ENCODE data around the gene CRYAB.

The CRYAB gene

GRCh38 chr11:111939836-111940604 lies 28.4 kb upstream of the CRYAB start:
- Histone ChIP-seq H3K4me3 (ENCODE audit: insufficient read length, low read depth) (no peak overlapping the region), H3K36me3 (ENCODE audit: insufficient read depth, insufficient read length, low read length) (no peaks in the 10 kb centered on the region), H3K4me1 (ENCODE audit: insufficient read depth, insufficient read length) (peaks cover 3% of the 10 kb centered on the region), H3K9ac (ENCODE audit: insufficient read length, low read depth) (no peak overlapping the region), H3K27me3 (ENCODE audit: insufficient read depth, insufficient read length) (no peaks in the 10 kb centered on the region), H3K9me3 (ENCODE audit: insufficient read depth, low read length) (no peaks in the 10 kb centered on the region)
- no peak for DNase-seq (ENCODE audit: low read depth, low spot score)
- TF ChIP-seq ZNF274 (IDR thresholded peaks at IDR 0.05; ENCODE audit: low read depth, low read length) (no peak), YY1 (IDR thresholded peaks at IDR 0.05; ENCODE audit: insufficient read depth, insufficient read length) (no peak), SUZ12 (IDR thresholded peaks at IDR 0.05; ENCODE audit: extremely low read depth, insufficient read depth, insufficient read length) (no peak)

- H3K27me3 ChIP-seq (ENCODE audit: insufficient read depth, insufficient read length), result no peaks in the 10 kb centered on the region
Observed at GRCh38 chr11:111938687-111939160, 27.2 kb upstream of the CRYAB start.

GRCh38 chr11:111937844-111938243 lies 26.3 kb upstream of the CRYAB start:
- Histone ChIP-seq H3K9me3 (ENCODE audit: insufficient read depth, low read length) (no peaks in the 10 kb centered on the region), H3K27me3 (ENCODE audit: insufficient read depth, insufficient read length) (no peaks in the 10 kb centered on the region), H3K36me3 (ENCODE audit: insufficient read depth, insufficient read length, low read length) (no peaks in the 10 kb centered on the region), H3K4me3 (ENCODE audit: insufficient read length, low read depth) (peak overlapping the region; percentile 24), H3K4me1 (ENCODE audit: insufficient read depth, insufficient read length) (no peaks in the 10 kb centered on the region), H3K9ac (ENCODE audit: insufficient read length, low read depth) (peak overlapping the region; percentile 15)
- DNase-seq (ENCODE audit: low read depth, low spot score), result no peak
- TF ChIP-seq ZNF274 (IDR thresholded peaks at IDR 0.05; ENCODE audit: low read depth, low read length) (no peak), YY1 (IDR thresholded peaks at IDR 0.05; ENCODE audit: insufficient read depth, insufficient read length) (no peak), SUZ12 (IDR thresholded peaks at IDR 0.05; ENCODE audit: extremely low read depth, insufficient read depth, insufficient read length) (no peak)

More at GRCh38 chr11:111938687-111939160, 27.2 kb upstream of the CRYAB start:
- no peaks in the 10 kb centered on the region for H3K36me3 ChIP-seq (ENCODE audit: insufficient read depth, insufficient read length, low read length)
- no peaks in the 10 kb centered on the region for H3K9me3 ChIP-seq (ENCODE audit: insufficient read depth, low read length)
- H3K9ac ChIP-seq (ENCODE audit: insufficient read length, low read depth), result no peak overlapping the region
- TF ChIP-seq SUZ12 (IDR thresholded peaks at IDR 0.05; ENCODE audit: extremely low read depth, insufficient read depth, insufficient read length) (no peak), YY1 (IDR thresholded peaks at IDR 0.05; ENCODE audit: insufficient read depth, insufficient read length) (no peak), ZNF274 (IDR thresholded peaks at IDR 0.05; ENCODE audit: low read depth, low read length) (no peak)
- H3K4me3 ChIP-seq (ENCODE audit: insufficient read length, low read depth), result no peak overlapping the region
- no peaks in the 10 kb centered on the region for H3K4me1 ChIP-seq (ENCODE audit: insufficient read depth, insufficient read length)
- no peak for DNase-seq (ENCODE audit: low read depth, low spot score)

GRCh38 chr11:111937461-111937769 lies 25.8 kb upstream of the CRYAB start:
- no peak for TF ChIP-seq YY1 (IDR thresholded peaks at IDR 0.05; ENCODE audit: insufficient read depth, insufficient read length)
- TF ChIP-seq SUZ12 (IDR thresholded peaks at IDR 0.05; ENCODE audit: extremely low read depth, insufficient read depth, insufficient read length), result no peak
- TF ChIP-seq ZNF274 (IDR thresholded peaks at IDR 0.05; ENCODE audit: low read depth, low read length), result no peak
- Histone ChIP-seq H3K36me3 (ENCODE audit: insufficient read depth, insufficient read length, low read length) (no peaks in the 10 kb centered on the region), H3K27me3 (ENCODE audit: insufficient read depth, insufficient read length) (no peaks in the 10 kb centered on the region), H3K4me3 (ENCODE audit: insufficient read length, low read depth) (peak overlapping the region; percentile 24), H3K9me3 (ENCODE audit: insufficient read depth, low read length) (no peaks in the 10 kb centered on the region), H3K9ac (ENCODE audit: insufficient read length, low read depth) (peak overlapping the region; percentile 15), H3K4me1 (ENCODE audit: insufficient read depth, insufficient read length) (no peaks in the 10 kb centered on the region)
- DNase-seq (ENCODE audit: low read depth, low spot score), result no peak

GRCh38 chr11:111936040-111936540 lies 24.5 kb upstream of the CRYAB start:
- Histone ChIP-seq H3K36me3 (ENCODE audit: insufficient read depth, insufficient read length, low read length) (no peaks in the 10 kb centered on the region), H3K9me3 (ENCODE audit: insufficient read depth, low read length) (no peaks in the 10 kb centered on the region), H3K4me3 (ENCODE audit: insufficient read length, low read depth) (no peak overlapping the region), H3K4me1 (ENCODE audit: insufficient read depth, insufficient read length) (no peaks in the 10 kb centered on the region), H3K9ac (ENCODE audit: insufficient read length, low read depth) (peak overlapping the region; percentile 76), H3K27me3 (ENCODE audit: insufficient read depth, insufficient read length) (no peaks in the 10 kb centered on the region)
- TF ChIP-seq YY1 (IDR thresholded peaks at IDR 0.05; ENCODE audit: insufficient read depth, insufficient read length) (no peak), ZNF274 (IDR thresholded peaks at IDR 0.05; ENCODE audit: low read depth, low read length) (no peak), SUZ12 (IDR thresholded peaks at IDR 0.05; ENCODE audit: extremely low read depth, insufficient read depth, insufficient read length) (no peak)
- DNase-seq (ENCODE audit: low read depth, low spot score), result no peak

- Histone ChIP-seq H3K4me1 (ENCODE audit: insufficient read depth, insufficient read length) (no peaks in the 10 kb centered on the region), H3K4me3 (ENCODE audit: insufficient read length, low read depth) (no peak overlapping the region)
Observed at GRCh38 chr11:111935317-111936039, 23.9 kb upstream of the CRYAB start.

GRCh38 chr11:111934306-111934705 lies 22.7 kb upstream of the CRYAB start:
- no peak overlapping the region for H3K9ac ChIP-seq (ENCODE audit: insufficient read length, low read depth)
- no peaks in the 10 kb centered on the region for H3K9me3 ChIP-seq (ENCODE audit: insufficient read depth, low read length)
- no peak overlapping the region for H3K4me3 ChIP-seq (ENCODE audit: insufficient read length, low read depth)
- H3K4me1 ChIP-seq (ENCODE audit: insufficient read depth, insufficient read length), result no peaks in the 10 kb centered on the region
- no peaks in the 10 kb centered on the region for H3K36me3 ChIP-seq (ENCODE audit: insufficient read depth, insufficient read length, low read length)
- DNase-seq (ENCODE audit: low read depth, low spot score), result no peak
- H3K27me3 ChIP-seq (ENCODE audit: insufficient read depth, insufficient read length), result no peaks in the 10 kb centered on the region
- TF ChIP-seq SUZ12 (IDR thresholded peaks at IDR 0.05; ENCODE audit: extremely low read depth, insufficient read depth, insufficient read length) (no peak), YY1 (IDR thresholded peaks at IDR 0.05; ENCODE audit: insufficient read depth, insufficient read length) (no peak), ZNF274 (IDR thresholded peaks at IDR 0.05; ENCODE audit: low read depth, low read length) (no peak)

More at GRCh38 chr11:111935317-111936039, 23.9 kb upstream of the CRYAB start:
- DNase-seq (ENCODE audit: low read depth, low spot score), result no peak
- Histone ChIP-seq H3K9ac (ENCODE audit: insufficient read length, low read depth) (no peak overlapping the region), H3K9me3 (ENCODE audit: insufficient read depth, low read length) (no peaks in the 10 kb centered on the region), H3K27me3 (ENCODE audit: insufficient read depth, insufficient read length) (no peaks in the 10 kb centered on the region), H3K36me3 (ENCODE audit: insufficient read depth, insufficient read length, low read length) (no peaks in the 10 kb centered on the region)
- TF ChIP-seq SUZ12 (IDR thresholded peaks at IDR 0.05; ENCODE audit: extremely low read depth, insufficient read depth, insufficient read length), result no peak
- TF ChIP-seq ZNF274 (IDR thresholded peaks at IDR 0.05; ENCODE audit: low read depth, low read length), result no peak
- TF ChIP-seq YY1 (IDR thresholded peaks at IDR 0.05; ENCODE audit: insufficient read depth, insufficient read length), result no peak
